PC-3 (cell line): Measurements from ENCODE around the gene FOXD2. TPM values are rescaled to one million over a fixed set of nuclear protein-coding genes. Genes with fewer than 3 reads are reported as not detected.

Source experiments
- ATAC-seq: fragments of 200-7000 bp; cut with Tn5 transposase; 2 replicates; pipeline ENCODE4 v1.9.1; 2020; ENCODE audit warnings: mild to moderate bottlenecking, moderate library complexity
- BruUV-seq: library from RNA; stranded (reverse); fragments of 400-500 nt; replicated peaks from 2 replicates; lab custom pipeline; 2021; lab: Mats Ljungman, UMichigan
- CTCF ChIA-PET: fragments of 300-600 bp; sonication (Branson Sonifier 250); formaldehyde crosslinking; loops from one replicate; lab custom pipeline; 2022; ENCODE audit warnings: antibody characterized with exemption; lab: Charles Lee
- POLR2A ChIA-PET: fragments of 300-600 bp; sonication (Branson Sonifier 250); formaldehyde crosslinking; loops from one replicate; lab custom pipeline; 2022; ENCODE audit warnings: antibody characterized with exemption; ENCODE audit not compliant: unreplicated experiment; lab: Charles Lee
- DNase-seq: peaks from one replicate; pipeline ENCODE4 v3.0.0-alpha.2; 2015
- H2AFZ ChIP-seq: fragments of 300-600 bp; sonication (generic); 2 replicates; pipeline ENCODE4 v1.6.0; 2016; ENCODE audit warnings: antibody characterized with exemption, low read length
- H3F3A ChIP-seq: fragments of 300-600 bp; sonication (generic); one replicate; pipeline ENCODE4 v1.6.0; 2017; ENCODE audit warnings: antibody characterized with exemption, low read length, control low read depth, mild to moderate bottlenecking; ENCODE audit not compliant: unreplicated experiment
- H3K27ac ChIP-seq: fragments of 300-600 bp; sonication (generic); 2 replicates; pipeline ENCODE4 v1.5.1; 2016; ENCODE audit warnings: mild to moderate bottlenecking, low read length
- H3K27me3 ChIP-seq: fragments of 300-600 bp; sonication (generic); 2 replicates; pipeline ENCODE4 v1.6.1; 2016; ENCODE audit warnings: low read length, mixed read lengths
- H3K36me3 ChIP-seq: fragments of 300-600 bp; sonication (generic); 2 replicates; pipeline ENCODE4 v1.6.1; 2016; ENCODE audit warnings: low read depth, mixed run types, low read length, mixed read lengths
- H3K4me1 ChIP-seq: fragments of 300-600 bp; sonication (generic); 2 replicates; pipeline ENCODE4 v1.5.1; 2016; ENCODE audit warnings: low read length; ENCODE audit not compliant: insufficient read depth
- H3K4me2 ChIP-seq: fragments of 300-600 bp; sonication (generic); 2 replicates; pipeline ENCODE4 v1.6.0; 2016; ENCODE audit warnings: low read length
- H3K4me3 ChIP-seq: fragments of 300-600 bp; sonication (generic); 2 replicates; pipeline ENCODE4 v1.5.1; 2016; ENCODE audit warnings: mild to moderate bottlenecking, low read length, mixed read lengths
- H3K79me2 ChIP-seq: fragments of 300-600 bp; sonication (generic); 2 replicates; pipeline ENCODE4 v1.6.1; 2017; ENCODE audit warnings: low read length, mixed read lengths
- H3K9ac ChIP-seq: fragments of 300-600 bp; sonication (generic); 2 replicates; pipeline ENCODE4 v1.6.0; 2016; ENCODE audit warnings: mild to moderate bottlenecking, low read length
- H3K9me2 ChIP-seq: fragments of 300-600 bp; sonication (generic); replicated peaks from 2 replicates; pipeline ENCODE4 v1.6.1; 2016; ENCODE audit warnings: mixed run types, low read length, mixed read lengths
- H3K9me3 ChIP-seq: fragments of 300-600 bp; sonication (generic); 2 replicates; pipeline ENCODE4 v1.6.1; 2016; ENCODE audit warnings: low read length, mixed read lengths
- H4K20me1 ChIP-seq: fragments of 300-600 bp; sonication (generic); 2 replicates; pipeline ENCODE4 v1.6.1; 2016; ENCODE audit warnings: low read length, mixed read lengths
- CTCF ChIP-seq: fragments of 300-600 bp; sonication (generic); conservative IDR thresholded peaks from 2 replicates; pipeline ENCODE4 v1.5.1; 2017; ENCODE audit warnings: antibody characterized with exemption, low read depth, mild to moderate bottlenecking, low read length
- EZH2 ChIP-seq: fragments of 300-600 bp; sonication (generic); IDR thresholded peaks from one replicate; pipeline ENCODE4 v1.6.1; 2017; ENCODE audit warnings: antibody characterized with exemption, mild to moderate bottlenecking, low read length; ENCODE audit not compliant: unreplicated experiment
- EZH2phosphoT487 ChIP-seq: fragments of 300-600 bp; sonication (generic); IDR thresholded peaks from 2 replicates; pipeline ENCODE4 v1.6.1; 2018; ENCODE audit warnings: mild to moderate bottlenecking, antibody characterized with exemption, low read length, borderline replicate concordance
- intact Hi-C: fragments of 100-400 bp; cut with micrococcal nuclease; formaldehyde crosslinking; loops from 2 replicates; pipeline ENCODE4 v1.9.0; 2023
- total RNA-seq: library from RNA; depleted of rRNA; stranded (reverse); fragments of >200 nt; gene quantifications from 2 replicates; pipeline ENCODE4 v1.2.3, GENCODE V29; 2014

FOXD2 gene
- total RNA-seq, 1 experiment from 2014 or later = 0.80 TPM

GRCh38 chr1:47432071-47433036 lies 5.5 kb upstream of the FOXD2 start:
- Histone ChIP-seq H3K79me2 (no peaks in the 10 kb centered on the region), H3K9me3 (no peaks in the 10 kb centered on the region)

GRCh38 chr1:47433037-47433421 lies 4.8 kb upstream of the FOXD2 start:
- Histone ChIP-seq H3K4me2 (no peak overlapping the region), H3F3A (no peaks in the 10 kb centered on the region), H2AFZ (no peak overlapping the region), H3K27me3 (no peaks in the 10 kb centered on the region), H3K9me2 (no peaks in the 10 kb centered on the region), H3K9me3 (no peaks in the 10 kb centered on the region), H3K4me1 (peaks cover 12% of the 10 kb centered on the region; the same call in 1 of the 2 replicates), H3K4me3 (no peak overlapping the region), H4K20me1 (no peaks in the 10 kb centered on the region), H3K79me2 (no peaks in the 10 kb centered on the region), H3K9ac (no peak overlapping the region), H3K36me3 (no peaks in the 10 kb centered on the region), H3K27ac (no peak overlapping the region)
- no TSS peak for BruUV-seq
- intact Hi-C loops = loop anchor here (10.0 kb wide), 1 partner anchor 132 kb away; no protein-coding TSS in a partner anchor
- ATAC-seq = no peak
- no peak for TF ChIP-seq EZH2phosphoT487
- TF ChIP-seq CTCF = no peak
- no peak for TF ChIP-seq EZH2
- ChIA-PET CTCF (interaction anchor here (0.6 to 1.8 kb wide), 6 partner anchors 219 to 293 kb away, joined by 3 to 28 read pairs (median 5); no protein-coding TSS in a partner anchor), POLR2A (no interaction called here)
- DNase-seq = no peak

More at GRCh38 chr1:47432071-47433036, 5.5 kb upstream of the FOXD2 start:
- ATAC-seq (peak; percentile 54), DNase-seq (peak; percentile 69)
- no peak overlapping the region for H3K4me3 ChIP-seq
- no peaks in the 10 kb centered on the region for H3K9me2 ChIP-seq
- H4K20me1 ChIP-seq = no peaks in the 10 kb centered on the region
- POLR2A ChIA-PET = no interaction called here
- no peaks in the 10 kb centered on the region for H3F3A ChIP-seq
- intact Hi-C loops = loop anchor here (1.0 to 10.0 kb wide), 2 partner anchors 132 to 294 kb away; no protein-coding TSS in a partner anchor
- no peaks in the 10 kb centered on the region for H3K27me3 ChIP-seq
- peaks cover 12% of the 10 kb centered on the region; the same call in 1 of the 2 replicates for H3K4me1 ChIP-seq
- BruUV-seq = no TSS peak
- TF ChIP-seq EZH2 (no peak), CTCF (peak; percentile 81), EZH2phosphoT487 (no peak)
- peak overlapping the region; percentile 44; the same call in 1 of the 2 replicates for H2AFZ ChIP-seq
- no peak overlapping the region for H3K27ac ChIP-seq
- no peak overlapping the region for H3K9ac ChIP-seq
- no peaks in the 10 kb centered on the region for H3K36me3 ChIP-seq
- CTCF ChIA-PET = interaction anchor here (0.6 to 1.8 kb wide), 6 partner anchors 220 to 294 kb away, joined by 3 to 28 read pairs (median 5); no protein-coding TSS in a partner anchor
- 0 out of 2 replicates have a peak overlapping the region, but pooled peaks have one; percentile 14 for H3K4me2 ChIP-seq
